ENCODE data around the gene UPP1. TPM values are rescaled to one million over a fixed set of nuclear protein-coding genes. Genes with fewer than 3 reads are reported as not detected.
"Not testable (repeated sequence)": the region's sequence is repeated elsewhere in the genome, so short reads cannot be mapped to it uniquely, and the experiment has no call there.

Gene UPP1
- total RNA-seq, 1 donor from 2014 or later: 24.3 TPM

- DNase-seq (ENCODE audit: low spot score) (no peak), ATAC-seq (no peak)
- intact Hi-C loops (cut with DNase I): loop anchor here (10.0 kb wide), 1 partner anchor 163 kb away; the partner anchor contains the start of gene PKD1L1
These were observed 18.9 kb downstream of the UPP1 start for GRCh38 chr7:48107926-48108472.

- ATAC-seq (no peak), DNase-seq (ENCODE audit: low spot score) (no peak)
- intact Hi-C loops (cut with DNase I): loop anchor here (10.0 kb wide), 1 partner anchor 164 kb away; the partner anchor contains the start of gene PKD1L1
These were observed 20.1 kb downstream of the UPP1 start for GRCh38 chr7:48108959-48109847.

GRCh38 chr7:48109848-48110663, 21.0 kb downstream of the UPP1 start:
- DNase-seq (ENCODE audit: low spot score) (peak; percentile 90), ATAC-seq (peak; percentile 81)
- intact Hi-C loops (cut with DNase I): loop anchor here (5.0 to 10.0 kb wide), 2 partner anchors 118 to 165 kb away; partner anchors contain the start of gene PKD1L1

GRCh38 chr7:48110868-48111267, 21.8 kb downstream of the UPP1 start:
- no peak for DNase-seq (ENCODE audit: low spot score)
- intact Hi-C loops (cut with DNase I): loop anchor here (5.0 kb wide), 1 partner anchor 119 kb away; no protein-coding TSS in a partner anchor

GRCh38 chr7:48111596-48111995, 22.5 kb downstream of the UPP1 start:
- intact Hi-C loops (cut with DNase I): loop anchor here (5.0 kb wide), 1 partner anchor 119 kb away; no protein-coding TSS in a partner anchor
- ATAC-seq (no peak), DNase-seq (ENCODE audit: low spot score) (no peak)

More at GRCh38 chr7:48110868-48111267, 21.8 kb downstream of the UPP1 start:
- ATAC-seq: no peak

GRCh38 chr7:48112401-48113165, 23.5 kb downstream of the UPP1 start:
- ATAC-seq: no peak
- intact Hi-C loops (cut with DNase I): loop anchor here (5.0 kb wide), 1 partner anchor 120 kb away; no protein-coding TSS in a partner anchor
- DNase-seq (ENCODE audit: low spot score): no peak

GRCh38 chr7:48113275-48113674, 24.2 kb downstream of the UPP1 start:
- DNase-seq (ENCODE audit: low spot score) (no peak), ATAC-seq (no peak)
- intact Hi-C loops (cut with DNase I): loop anchor here (5.0 kb wide), 1 partner anchor 121 kb away; no protein-coding TSS in a partner anchor

- DNase-seq (ENCODE audit: low spot score): no peak
- intact Hi-C loops (cut with DNase I): loop anchor here (5.0 kb wide), 1 partner anchor 122 kb away; no protein-coding TSS in a partner anchor
- no peak for ATAC-seq
These were observed 25.1 kb downstream of the UPP1 start for GRCh38 chr7:48114115-48114514.

GRCh38 chr7:48114589-48114988, 25.5 kb downstream of the UPP1 start:
- no peak for ATAC-seq
- intact Hi-C loops (cut with DNase I): loop anchor here (5.0 kb wide), 1 partner anchor 122 kb away; no protein-coding TSS in a partner anchor
- DNase-seq (ENCODE audit: low spot score): no peak

- intact Hi-C loops (cut with DNase I): no loop called here
- DNase-seq (ENCODE audit: low spot score) (no peak), ATAC-seq (peak; percentile 28)
These were observed 27.0 kb downstream of the UPP1 start for GRCh38 chr7:48116043-48116442.

- no peak for DNase-seq (ENCODE audit: low spot score)
- intact Hi-C loops (cut with DNase I): no loop called here
- ATAC-seq: no peak
These were observed 29.0 kb downstream of the UPP1 start for GRCh38 chr7:48118041-48118440.

GRCh38 chr7:48120536-48120935, 31.5 kb downstream of the UPP1 start:
- intact Hi-C loops (cut with DNase I); DNase-seq (ENCODE audit: low spot score); ATAC-seq: not testable (repeated sequence)

- no peak for ATAC-seq
- intact Hi-C loops (cut with DNase I): no loop called here
These were observed 37.0 kb downstream of the UPP1 start for GRCh38 chr7:48126037-48126436.

GRCh38 chr7:48130658-48131108, 41.6 kb downstream of the UPP1 start:
- no peak for DNase-seq (ENCODE audit: low spot score)
- intact Hi-C loops (cut with DNase I): no loop called here
- no peak for ATAC-seq

More at GRCh38 chr7:48126037-48126436, 37.0 kb downstream of the UPP1 start:
- DNase-seq (ENCODE audit: low spot score): no peak

GRCh38 chr7:48132792-48133191, 43.7 kb downstream of the UPP1 start:
- intact Hi-C loops (cut with DNase I): no loop called here
- ATAC-seq: no peak
- DNase-seq (ENCODE audit: low spot score): no peak

- intact Hi-C loops (cut with DNase I): no loop called here
- DNase-seq (ENCODE audit: low spot score) (no peak), ATAC-seq (peak; percentile 54)
These were observed 50.4 kb downstream of the UPP1 start for GRCh38 chr7:48139459-48139858.

- intact Hi-C loops (cut with DNase I): no loop called here
- DNase-seq (ENCODE audit: low spot score): no peak
- ATAC-seq: peak; percentile 70
These were observed 51.1 kb downstream of the UPP1 start for GRCh38 chr7:48140001-48140681.

GRCh38 chr7:48141521-48141920, 52.5 kb downstream of the UPP1 start:
- intact Hi-C loops (cut with DNase I): no loop called here
- ATAC-seq: no peak

More at GRCh38 chr7:48141521-48141920, 52.5 kb downstream of the UPP1 start:
- DNase-seq (ENCODE audit: low spot score): no peak
